NCI-H748 (cell line): ENCODE measurements around the gene EDDM3A.

Source experiments
- DNase-seq: peaks from one replicate; lab custom pipeline; 2025; ENCODE audit not compliant: unreplicated experiment; lab: John Stamatoyannopoulos, UW

Gene EDDM3A

DNA sequence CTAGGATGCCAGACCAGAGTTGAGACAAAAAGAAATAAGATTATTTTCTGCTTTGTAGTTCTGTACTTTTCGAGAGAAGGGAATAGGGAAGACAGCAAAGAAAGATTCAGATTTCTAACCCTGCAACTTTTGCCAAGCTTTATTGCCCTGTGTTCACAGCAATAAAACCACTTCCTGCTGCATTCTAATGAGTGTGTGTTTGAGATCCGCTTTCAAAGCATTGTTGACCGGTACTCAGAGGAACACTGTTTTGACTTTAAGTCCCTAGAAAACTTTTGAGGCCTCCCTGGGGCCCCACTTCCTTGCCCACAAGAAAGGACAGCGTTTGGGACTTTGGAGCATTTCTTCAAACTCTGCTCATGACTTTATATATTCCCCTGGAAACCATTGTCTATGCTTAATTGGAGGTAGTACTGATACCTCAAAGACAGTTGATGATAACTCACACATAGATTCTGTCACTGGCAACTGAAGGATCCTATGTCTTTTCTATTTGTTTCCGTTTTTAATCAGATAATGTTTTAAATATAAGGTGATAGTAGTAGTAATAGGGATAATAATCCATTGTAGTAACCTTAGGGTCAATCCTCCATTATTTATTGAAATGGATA lies 36.7 kb downstream of the EDDM3A start:
- no peak for DNase-seq

DNA sequence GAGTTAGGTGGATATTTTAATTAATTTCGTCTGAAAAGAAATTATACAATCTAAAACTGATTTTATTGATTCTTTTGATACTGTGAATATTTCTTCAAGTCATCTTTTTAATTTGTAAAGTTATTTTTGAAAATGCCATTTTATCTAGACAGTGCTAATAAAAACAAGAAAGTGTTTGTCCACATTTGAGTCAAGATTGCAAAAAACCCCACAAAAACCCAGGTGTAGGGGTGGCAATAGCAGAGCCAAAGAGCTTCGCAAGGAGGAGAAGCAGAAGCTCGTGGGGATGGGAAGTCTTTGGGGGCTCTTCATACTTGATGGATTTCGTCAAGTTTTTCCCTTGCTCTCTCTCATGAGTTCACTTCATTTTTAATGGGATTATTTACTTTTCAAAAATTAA lies 41.3 kb downstream of the EDDM3A start:
- DNase-seq = no peak

GRCh38 chr14:20789230-20789813 lies 43.6 kb downstream of the EDDM3A start:
- no peak for DNase-seq

DNA sequence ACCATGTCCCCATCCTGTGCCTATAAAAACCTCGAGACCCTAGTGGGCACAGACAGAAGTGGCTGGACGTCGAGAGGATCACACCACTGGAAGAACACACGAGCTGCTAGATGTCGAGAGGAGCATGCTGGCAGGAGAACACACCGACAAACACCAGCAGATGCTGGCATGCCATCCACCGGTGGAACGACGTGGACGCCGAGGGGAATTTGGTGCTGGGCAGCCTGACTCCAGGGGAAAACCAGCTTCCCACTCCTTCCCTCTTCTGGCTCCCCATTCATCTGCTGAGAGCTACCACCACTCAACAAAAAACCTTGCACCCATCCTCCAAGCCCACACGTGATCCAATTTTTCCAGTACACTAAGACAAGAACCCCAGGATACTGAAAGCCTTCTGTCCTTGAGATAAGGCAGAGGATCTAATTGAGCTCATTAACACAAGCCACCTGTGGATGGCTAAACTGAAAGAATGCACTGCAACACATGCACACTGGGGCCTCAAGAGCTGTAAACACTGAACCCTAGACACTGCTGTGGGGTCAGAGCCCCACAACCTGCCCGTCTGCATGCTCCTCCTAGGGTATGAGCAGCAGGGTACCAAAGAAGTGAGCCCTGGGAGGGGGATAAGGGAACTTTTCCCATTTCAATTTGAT lies 44.9 kb downstream of the EDDM3A start:
- DNase-seq = no peak

- no peak for DNase-seq
Observed at GRCh38 chr14:20791187-20791586, 45.5 kb downstream of the EDDM3A start.

DNA sequence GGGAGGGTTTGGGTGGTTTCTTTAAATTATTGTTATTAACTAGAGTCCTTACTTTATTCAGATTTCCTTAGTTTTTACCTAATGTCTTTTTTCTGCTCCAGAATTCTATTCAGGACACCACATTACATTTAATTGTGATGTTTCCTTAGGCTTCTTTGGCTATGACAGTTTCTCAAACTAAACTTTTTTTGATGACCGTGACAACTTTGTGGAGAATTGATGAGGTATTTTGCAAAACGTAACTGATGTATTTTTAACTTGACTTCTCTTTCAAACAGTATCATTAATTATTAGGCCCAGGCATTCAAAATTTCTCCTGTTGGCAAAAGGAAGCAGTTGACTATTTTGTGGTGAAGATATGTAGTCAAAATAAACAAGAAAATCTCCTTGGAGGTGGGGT lies 45.9 kb downstream of the EDDM3A start:
- no peak for DNase-seq

- no peak for DNase-seq
Observed at GRCh38 chr14:20792556-20792955, 46.9 kb downstream of the EDDM3A start.

DNA sequence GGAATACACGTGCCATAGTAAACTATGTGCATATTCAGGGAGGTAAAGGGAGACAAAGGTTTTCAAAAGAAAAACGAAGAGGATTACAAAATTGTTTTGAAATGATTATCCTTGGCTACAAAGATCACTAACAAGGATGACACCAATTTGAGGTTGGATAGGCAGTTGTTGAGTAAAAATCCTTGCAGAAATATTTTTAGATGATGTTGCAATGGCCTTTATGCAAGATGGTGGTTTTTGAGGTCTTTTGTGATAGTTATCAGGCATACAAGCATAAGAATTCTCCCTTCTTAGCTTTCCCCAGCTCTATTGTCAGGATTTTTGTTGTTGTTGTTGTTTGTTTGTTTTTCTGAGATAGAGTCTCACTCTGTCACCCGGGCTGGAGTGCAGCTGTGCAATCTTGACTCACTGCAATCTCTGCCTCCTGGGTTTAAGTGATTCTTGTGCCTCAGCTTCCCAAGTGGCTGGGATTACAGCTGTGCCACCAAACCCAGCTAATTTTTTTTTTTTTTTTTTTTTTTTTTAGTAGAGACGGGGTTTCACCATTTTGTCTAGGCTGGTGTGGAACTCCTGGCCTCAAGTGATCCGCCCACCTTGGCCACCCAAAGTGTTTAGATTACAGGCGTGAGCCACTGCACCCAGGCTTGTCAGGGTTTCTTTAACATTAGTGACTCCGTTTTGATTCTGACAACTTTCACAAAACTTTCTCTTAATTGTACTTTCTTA lies 49.1 kb downstream of the EDDM3A start:
- DNase-seq = no peak

GRCh38 chr14:20797164-20797563 lies 51.5 kb downstream of the EDDM3A start:
- no peak for DNase-seq
